Ishikawa (cell line): ENCODE measurements around the gene CMTM8.
A peak's percentile ranks its signal among the peaks of the same experiment; 100 is the strongest.

Experiments used
- CEBPB ChIP-seq: IDR thresholded peaks from 2 replicates; pipeline ENCODE4 v1.6.1; 2012
- CREB1 ChIP-seq: IDR thresholded peaks from 2 replicates; pipeline ENCODE4 v1.6.1; 2012; ENCODE audit warnings: low read depth
- EGR1 ChIP-seq: IDR thresholded peaks from 2 replicates; pipeline ENCODE4 v1.6.1; 2012
- EP300 ChIP-seq: IDR thresholded peaks from 2 replicates; pipeline ENCODE4 v1.6.1; 2012; ENCODE audit warnings: borderline replicate concordance
- RAD21 ChIP-seq: IDR thresholded peaks from 2 replicates; pipeline ENCODE4 v1.6.1; 2012; ENCODE audit warnings: low read depth
- TAF1 ChIP-seq: IDR thresholded peaks from 2 replicates; pipeline ENCODE4 v1.6.1; 2012; ENCODE audit warnings: low read depth, mild to moderate bottlenecking
- TCF12 ChIP-seq: IDR thresholded peaks from 2 replicates; pipeline ENCODE4 v1.6.1; 2012; ENCODE audit warnings: low read depth
- TEAD4 ChIP-seq: IDR thresholded peaks from 2 replicates; pipeline ENCODE4 v1.6.1; 2012
- YY1 ChIP-seq: IDR thresholded peaks from 2 replicates; pipeline ENCODE4 v1.6.1; 2012; ENCODE audit warnings: low read depth
- TF ChIP-seq, protein P1 (sequence below): IDR thresholded peaks from 2 replicates; pipeline ENCODE4 v1.6.1; 2012; ENCODE audit warnings: low read depth, mild to moderate bottlenecking
- TF ChIP-seq, protein P2 (sequence below): IDR thresholded peaks from 2 replicates; pipeline ENCODE4 v1.6.1; 2012

DNA sequence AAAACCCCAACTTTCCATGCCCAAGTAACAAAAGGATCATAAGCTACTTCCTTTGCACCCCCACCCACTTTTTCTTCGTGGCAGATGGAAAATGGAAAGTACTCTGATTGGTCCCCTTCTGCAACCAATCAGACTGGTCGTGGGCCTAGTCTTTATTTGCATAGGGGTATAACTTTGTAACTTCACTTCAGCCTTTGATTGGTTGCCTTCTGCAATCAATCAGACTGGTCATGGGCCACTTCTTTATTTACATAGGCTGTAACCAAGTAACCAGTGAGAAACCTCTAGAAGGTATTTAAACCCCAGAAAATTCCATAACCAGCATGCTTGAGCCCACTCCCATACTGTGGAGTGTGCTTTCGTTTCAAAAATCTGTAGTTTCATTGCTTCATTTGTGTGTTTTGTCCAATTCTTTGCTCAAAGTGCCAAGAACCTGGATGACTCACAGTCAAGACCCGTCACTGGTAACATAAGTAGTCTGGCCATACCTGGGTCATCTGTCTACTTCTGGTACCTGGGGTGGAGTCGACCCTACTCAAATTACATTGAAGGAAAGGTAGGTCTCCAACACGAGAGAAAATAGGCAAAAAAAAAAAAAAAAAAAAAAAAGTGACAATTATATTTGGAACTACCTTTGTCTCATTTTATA, 41.9 kb downstream of the CMTM8 start:
- TF ChIP-seq, protein P1, sequence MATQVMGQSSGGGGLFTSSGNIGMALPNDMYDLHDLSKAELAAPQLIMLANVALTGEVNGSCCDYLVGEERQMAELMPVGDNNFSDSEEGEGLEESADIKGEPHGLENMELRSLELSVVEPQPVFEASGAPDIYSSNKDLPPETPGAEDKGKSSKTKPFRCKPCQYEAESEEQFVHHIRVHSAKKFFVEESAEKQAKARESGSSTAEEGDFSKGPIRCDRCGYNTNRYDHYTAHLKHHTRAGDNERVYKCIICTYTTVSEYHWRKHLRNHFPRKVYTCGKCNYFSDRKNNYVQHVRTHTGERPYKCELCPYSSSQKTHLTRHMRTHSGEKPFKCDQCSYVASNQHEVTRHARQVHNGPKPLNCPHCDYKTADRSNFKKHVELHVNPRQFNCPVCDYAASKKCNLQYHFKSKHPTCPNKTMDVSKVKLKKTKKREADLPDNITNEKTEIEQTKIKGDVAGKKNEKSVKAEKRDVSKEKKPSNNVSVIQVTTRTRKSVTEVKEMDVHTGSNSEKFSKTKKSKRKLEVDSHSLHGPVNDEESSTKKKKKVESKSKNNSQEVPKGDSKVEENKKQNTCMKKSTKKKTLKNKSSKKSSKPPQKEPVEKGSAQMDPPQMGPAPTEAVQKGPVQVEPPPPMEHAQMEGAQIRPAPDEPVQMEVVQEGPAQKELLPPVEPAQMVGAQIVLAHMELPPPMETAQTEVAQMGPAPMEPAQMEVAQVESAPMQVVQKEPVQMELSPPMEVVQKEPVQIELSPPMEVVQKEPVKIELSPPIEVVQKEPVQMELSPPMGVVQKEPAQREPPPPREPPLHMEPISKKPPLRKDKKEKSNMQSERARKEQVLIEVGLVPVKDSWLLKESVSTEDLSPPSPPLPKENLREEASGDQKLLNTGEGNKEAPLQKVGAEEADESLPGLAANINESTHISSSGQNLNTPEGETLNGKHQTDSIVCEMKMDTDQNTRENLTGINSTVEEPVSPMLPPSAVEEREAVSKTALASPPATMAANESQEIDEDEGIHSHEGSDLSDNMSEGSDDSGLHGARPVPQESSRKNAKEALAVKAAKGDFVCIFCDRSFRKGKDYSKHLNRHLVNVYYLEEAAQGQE = no peak
- TF ChIP-seq YY1 (no peak), TEAD4 (0 out of 2 replicates have a peak, but pooled peaks have one; percentile 6), RAD21 (no peak), CREB1 (no peak), EP300 (peak; percentile 40; the same call in 1 of the 2 replicates), CEBPB (no peak), EGR1 (no peak), TCF12 (no peak), TAF1 (no peak)
- TF ChIP-seq, protein P2, sequence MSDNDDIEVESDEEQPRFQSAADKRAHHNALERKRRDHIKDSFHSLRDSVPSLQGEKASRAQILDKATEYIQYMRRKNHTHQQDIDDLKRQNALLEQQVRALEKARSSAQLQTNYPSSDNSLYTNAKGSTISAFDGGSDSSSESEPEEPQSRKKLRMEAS = no peak
